Neuron (in vitro differentiated cells): Measurements from ENCODE around the gene C8B.

Source experiments
- H2AFZ ChIP-seq: one replicate; pipeline ENCODE4 v1.6.1; 2013; ENCODE audit warnings: low read depth, mild to moderate bottlenecking, inconsistent platforms, low read length, moderate library complexity
- H3K27me3 ChIP-seq: one replicate; pipeline ENCODE4 v1.6.1; 2013; ENCODE audit warnings: low read length; ENCODE audit not compliant: insufficient read depth
- H3K36me3 ChIP-seq: one replicate; pipeline ENCODE4 v1.6.1; 2013; ENCODE audit warnings: low read length; ENCODE audit not compliant: insufficient read depth
- H3K4me1 ChIP-seq: one replicate; pipeline ENCODE4 v1.6.1; 2013; ENCODE audit warnings: low read length; ENCODE audit not compliant: insufficient read depth
- H3K4me3 ChIP-seq: 2 replicates; pipeline ENCODE4 v1.5.1; 2013; ENCODE audit warnings: mild to moderate bottlenecking, low read length, moderate library complexity
- H3K9me3 ChIP-seq: one replicate; pipeline ENCODE4 v1.6.1; 2013; ENCODE audit warnings: low read length

C8B gene

DNA sequence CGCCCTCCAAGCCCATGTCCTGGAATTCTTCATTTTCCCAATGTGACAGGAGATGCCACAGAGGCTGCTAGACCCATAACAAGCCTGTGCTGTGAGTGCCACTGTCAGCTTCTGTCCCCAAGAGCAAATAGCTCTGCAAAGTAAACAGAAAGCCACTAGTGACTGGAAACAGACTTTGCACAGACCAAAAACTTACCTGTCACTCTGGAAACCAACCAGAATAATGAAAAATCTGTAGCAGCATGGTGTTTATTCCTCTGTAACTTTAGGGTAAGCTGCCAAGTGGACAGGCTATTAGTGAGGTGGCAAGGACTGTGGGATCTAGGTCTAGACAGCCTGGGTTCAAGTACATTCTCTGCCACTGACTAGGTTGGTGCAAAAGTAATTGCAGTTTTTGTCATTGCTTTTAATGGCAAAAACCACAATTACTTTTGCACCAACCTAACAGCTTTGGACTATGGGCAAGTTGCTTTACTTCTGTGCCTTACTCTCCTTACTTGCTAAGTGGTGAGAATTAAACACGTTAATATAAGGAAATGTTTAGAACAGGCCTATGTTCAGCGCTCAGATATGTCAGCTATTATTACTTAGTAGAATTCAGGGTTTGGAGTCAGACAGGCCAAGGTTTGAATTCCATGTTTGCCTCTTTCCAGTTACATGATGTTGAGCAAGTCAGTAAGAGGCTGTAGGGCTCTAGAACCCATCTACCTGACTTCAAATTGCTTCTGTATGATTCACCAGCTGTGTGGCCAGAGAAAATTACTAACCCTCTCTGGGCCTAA, at the start of gene C8B:
TSS of gene C8B (minus strand) at position 100 of the 782 bp plus-strand sequence. CDS start at position 33, 67 bp downstream.
- no peak within 1 kb of the TSS for H2AFZ ChIP-seq
- H3K9me3 ChIP-seq, result no peaks in the 10 kb centered on the region
- H3K27me3 ChIP-seq, result no peaks in the 10 kb centered on the region
- H3K4me1 ChIP-seq, result peaks cover 7% of the 10 kb centered on the region
- no peak within 1 kb of the TSS for H3K4me3 ChIP-seq
- no peaks in the 10 kb centered on the region for H3K36me3 ChIP-seq

DNA sequence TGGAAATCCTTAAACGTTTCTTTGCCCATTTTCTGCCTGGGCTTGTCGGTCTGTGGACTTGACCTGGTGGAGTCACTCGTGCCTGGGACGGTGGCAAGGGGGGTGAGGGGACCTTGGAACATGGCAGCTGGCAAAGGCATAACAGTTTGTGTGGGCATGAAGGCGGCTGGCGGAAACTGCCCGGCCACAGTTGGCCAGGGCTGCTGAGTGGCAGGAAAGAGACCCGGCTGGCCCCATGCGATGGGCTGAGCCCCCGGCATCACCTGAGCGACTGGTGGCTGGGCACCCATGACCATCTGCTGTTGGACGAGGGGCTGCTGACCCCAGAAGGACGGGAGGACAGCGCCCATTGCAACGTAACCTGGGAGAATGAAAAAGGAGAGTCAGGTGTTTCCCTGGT, 49.3 kb upstream of the C8B start:
- no peaks in the 10 kb centered on the region for H3K27me3 ChIP-seq
- no peak overlapping the region for H3K4me3 ChIP-seq
- peaks cover 16% of the 10 kb centered on the region for H3K4me1 ChIP-seq
- H2AFZ ChIP-seq, result no peak overlapping the region
- no peaks in the 10 kb centered on the region for H3K36me3 ChIP-seq
- no peaks in the 10 kb centered on the region for H3K9me3 ChIP-seq

DNA sequence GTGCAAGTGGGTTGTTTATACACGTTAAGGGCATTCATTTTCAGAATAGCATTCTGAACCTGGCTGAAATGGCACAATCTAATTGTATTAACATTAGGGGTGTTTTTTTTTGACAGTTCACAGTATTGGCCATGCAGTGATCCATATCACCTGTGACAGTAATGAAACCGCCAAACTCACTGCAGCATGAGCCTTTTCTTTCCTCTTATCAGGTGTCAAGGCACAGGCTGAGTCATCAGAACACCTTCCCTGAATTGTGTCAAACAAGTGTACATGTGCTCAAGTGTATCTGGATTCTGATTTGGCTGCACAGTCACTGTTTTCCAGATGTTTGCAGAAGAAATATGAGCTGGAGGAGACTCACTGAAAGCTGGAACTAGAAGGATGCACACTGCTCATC, 47.7 kb upstream of the C8B start:
- Histone ChIP-seq H3K27me3 (no peaks in the 10 kb centered on the region), H3K9me3 (no peaks in the 10 kb centered on the region), H3K4me3 (no peak overlapping the region), H3K36me3 (no peaks in the 10 kb centered on the region), H2AFZ (no peak overlapping the region), H3K4me1 (peaks cover 16% of the 10 kb centered on the region)

DNA sequence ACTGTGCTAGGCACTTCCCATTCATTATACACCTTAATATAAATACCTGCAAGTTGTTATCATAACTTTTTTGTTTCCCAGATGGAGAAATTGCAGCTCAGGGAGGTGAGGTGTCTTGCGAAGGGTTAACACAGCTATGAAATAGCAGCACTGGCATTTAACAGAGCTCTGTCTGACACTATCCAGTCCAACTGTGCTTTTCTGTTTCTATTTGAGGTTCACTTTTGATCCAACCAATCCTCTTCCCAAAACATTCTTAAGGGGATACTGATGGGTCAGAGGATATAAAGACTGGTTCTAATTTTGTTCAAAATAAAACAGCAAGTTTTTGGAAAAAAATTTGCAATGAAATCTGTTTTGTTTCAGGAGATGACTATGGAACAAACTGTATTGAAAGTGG, 46.5 kb upstream of the C8B start:
- Histone ChIP-seq H3K4me3 (no peak overlapping the region), H3K36me3 (no peaks in the 10 kb centered on the region), H2AFZ (no peak overlapping the region), H3K27me3 (no peaks in the 10 kb centered on the region), H3K4me1 (peaks cover 11% of the 10 kb centered on the region), H3K9me3 (no peaks in the 10 kb centered on the region)

DNA sequence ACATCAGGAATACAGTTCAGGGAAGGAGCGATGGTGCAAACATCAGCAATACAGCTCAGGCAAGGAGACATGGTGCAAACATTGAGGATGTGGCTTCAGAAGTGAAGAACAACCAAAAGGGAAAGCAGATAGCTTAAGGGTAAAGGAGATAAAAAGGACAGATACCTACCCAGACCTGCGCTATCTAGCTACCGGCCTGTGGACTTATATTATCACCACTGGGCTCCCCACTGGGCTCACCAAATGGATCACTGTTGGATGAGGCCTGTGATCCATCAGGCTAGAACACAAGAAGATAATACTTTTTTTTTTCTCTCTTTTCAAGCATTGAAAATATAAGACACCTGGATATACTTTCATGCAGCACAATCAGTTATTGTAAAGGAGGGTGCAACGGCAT, 44.7 kb upstream of the C8B start:
- Histone ChIP-seq H3K27me3 (no peaks in the 10 kb centered on the region), H2AFZ (no peak overlapping the region), H3K9me3 (no peaks in the 10 kb centered on the region), H3K36me3 (no peaks in the 10 kb centered on the region), H3K4me1 (no peaks in the 10 kb centered on the region), H3K4me3 (no peak overlapping the region)

- no peaks in the 10 kb centered on the region for H3K4me1 ChIP-seq
- no peak overlapping the region for H3K4me3 ChIP-seq
- no peaks in the 10 kb centered on the region for H3K9me3 ChIP-seq
- no peak overlapping the region for H2AFZ ChIP-seq
- H3K36me3 ChIP-seq, result no peaks in the 10 kb centered on the region
- no peaks in the 10 kb centered on the region for H3K27me3 ChIP-seq
Measured at GRCh38 chr1:57007948-57008347, 42.1 kb upstream of the C8B start.

DNA sequence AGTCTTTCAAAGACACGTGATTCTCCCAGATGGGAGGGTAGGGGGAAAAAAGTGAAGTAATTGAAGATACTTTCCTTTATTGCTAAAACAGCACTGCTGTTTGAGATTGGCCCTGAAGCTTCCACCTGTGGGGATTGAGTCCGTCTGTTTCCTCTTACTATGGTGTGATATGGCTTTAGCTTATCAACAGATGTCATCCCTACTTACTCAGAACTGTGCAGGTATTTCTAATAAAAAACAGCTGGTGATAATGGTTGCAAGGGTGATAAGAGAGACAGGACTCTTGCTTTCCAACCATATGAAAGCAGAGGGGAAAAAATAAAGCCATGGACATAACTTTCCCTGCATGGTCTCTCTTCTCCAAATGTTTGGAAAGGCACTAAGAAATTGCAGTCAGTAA, 41.7 kb upstream of the C8B start:
- no peaks in the 10 kb centered on the region for H3K9me3 ChIP-seq
- H3K36me3 ChIP-seq, result no peaks in the 10 kb centered on the region
- no peak overlapping the region for H3K4me3 ChIP-seq
- no peaks in the 10 kb centered on the region for H3K27me3 ChIP-seq
- H2AFZ ChIP-seq, result no peak overlapping the region
- no peaks in the 10 kb centered on the region for H3K4me1 ChIP-seq

GRCh38 chr1:57003398-57004139, 37.8 kb upstream of the C8B start:
- no peaks in the 10 kb centered on the region for H3K27me3 ChIP-seq
- no peaks in the 10 kb centered on the region for H3K4me1 ChIP-seq
- H3K36me3 ChIP-seq, result no peaks in the 10 kb centered on the region
- H2AFZ ChIP-seq, result no peak overlapping the region
- no peaks in the 10 kb centered on the region for H3K9me3 ChIP-seq
- no peak overlapping the region for H3K4me3 ChIP-seq

- Histone ChIP-seq H3K4me3 (no peak overlapping the region), H3K36me3 (no peaks in the 10 kb centered on the region), H3K9me3 (peaks cover 2% of the 10 kb centered on the region), H3K27me3 (no peaks in the 10 kb centered on the region), H3K4me1 (no peaks in the 10 kb centered on the region), H2AFZ (no peak overlapping the region)
Measured at GRCh38 chr1:56995414-56996100, 29.7 kb upstream of the C8B start.

GRCh38 chr1:56993475-56993874, 27.7 kb upstream of the C8B start:
- Histone ChIP-seq H2AFZ (no peak overlapping the region), H3K27me3 (no peaks in the 10 kb centered on the region), H3K9me3 (peaks cover 2% of the 10 kb centered on the region), H3K4me1 (no peaks in the 10 kb centered on the region), H3K4me3 (no peak overlapping the region), H3K36me3 (no peaks in the 10 kb centered on the region)

DNA sequence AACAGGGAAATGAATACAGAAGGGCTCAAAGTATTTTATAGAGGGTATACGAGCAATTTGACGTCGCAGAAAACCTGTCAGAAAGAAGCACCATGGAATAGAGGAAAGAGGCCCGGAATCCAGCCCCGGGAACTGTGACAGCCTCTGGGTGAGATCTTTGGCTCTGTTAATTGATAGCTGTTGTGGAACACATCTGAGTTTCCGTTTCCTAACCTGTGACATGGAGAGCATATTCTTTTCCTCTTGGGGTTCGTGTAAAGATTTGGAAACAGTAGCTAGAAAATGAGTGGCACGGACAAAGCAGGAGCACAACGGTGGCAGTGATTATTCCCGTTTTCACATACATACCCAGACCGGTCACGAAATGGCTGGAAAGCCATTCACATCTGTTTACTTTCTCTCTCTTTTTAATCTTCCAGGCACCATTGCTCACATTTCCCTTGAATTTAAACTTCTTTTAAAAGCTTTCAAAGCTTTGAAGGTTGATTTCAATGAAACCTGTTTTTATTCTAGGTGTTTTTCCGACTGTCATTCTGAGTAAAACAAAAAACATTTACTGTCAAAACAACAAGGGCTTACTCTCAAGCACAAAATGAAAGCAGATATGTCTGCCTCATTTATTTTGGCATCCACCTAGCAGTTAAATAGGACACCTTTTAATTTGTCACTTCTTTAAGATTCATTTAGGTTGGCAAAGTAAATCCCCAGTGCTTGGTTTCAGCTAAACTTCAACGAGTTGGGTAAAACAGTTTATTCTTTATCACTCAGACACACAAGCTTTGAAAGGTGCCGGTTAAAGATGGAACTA, 26.7 kb upstream of the C8B start:
- no peak overlapping the region for H3K4me3 ChIP-seq

DNA sequence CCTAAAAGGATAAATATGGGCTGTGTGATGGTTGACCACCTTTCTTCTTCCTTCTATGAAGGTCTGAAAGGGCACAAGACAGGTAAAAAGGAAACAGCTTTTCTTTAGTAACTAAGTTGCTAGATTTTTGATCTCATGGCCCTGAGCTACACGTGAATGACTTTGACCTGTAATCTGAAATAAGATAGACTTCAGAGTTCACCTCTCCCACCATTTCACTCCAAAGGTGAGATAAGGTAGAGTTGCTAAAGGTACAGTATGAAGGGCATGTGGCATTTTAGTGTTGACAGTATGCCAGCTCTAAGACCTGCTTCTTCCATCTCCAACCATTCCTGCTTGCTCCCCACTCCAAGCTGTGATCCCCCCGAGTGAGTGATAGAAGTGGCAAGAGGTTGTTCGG, 25.8 kb upstream of the C8B start:
- Histone ChIP-seq H3K9me3 (peaks cover 2% of the 10 kb centered on the region), H3K27me3 (no peaks in the 10 kb centered on the region), H3K36me3 (no peaks in the 10 kb centered on the region), H2AFZ (no peak overlapping the region), H3K4me1 (no peaks in the 10 kb centered on the region), H3K4me3 (no peak overlapping the region)

More for the DNA sequence above, 26.7 kb upstream of the C8B start:
- H3K9me3 ChIP-seq, result peaks cover 2% of the 10 kb centered on the region
- H3K27me3 ChIP-seq, result no peaks in the 10 kb centered on the region
- no peak overlapping the region for H2AFZ ChIP-seq
- H3K4me1 ChIP-seq, result no peaks in the 10 kb centered on the region
- no peaks in the 10 kb centered on the region for H3K36me3 ChIP-seq
